ENCODE data around the gene SELENON. TPM values are rescaled to one million over a fixed set of nuclear protein-coding genes. Genes with fewer than 3 reads are reported as not detected.

Gene SELENON
- total RNA-seq, 1 donor from 2014 or later: 146 TPM

DNA sequence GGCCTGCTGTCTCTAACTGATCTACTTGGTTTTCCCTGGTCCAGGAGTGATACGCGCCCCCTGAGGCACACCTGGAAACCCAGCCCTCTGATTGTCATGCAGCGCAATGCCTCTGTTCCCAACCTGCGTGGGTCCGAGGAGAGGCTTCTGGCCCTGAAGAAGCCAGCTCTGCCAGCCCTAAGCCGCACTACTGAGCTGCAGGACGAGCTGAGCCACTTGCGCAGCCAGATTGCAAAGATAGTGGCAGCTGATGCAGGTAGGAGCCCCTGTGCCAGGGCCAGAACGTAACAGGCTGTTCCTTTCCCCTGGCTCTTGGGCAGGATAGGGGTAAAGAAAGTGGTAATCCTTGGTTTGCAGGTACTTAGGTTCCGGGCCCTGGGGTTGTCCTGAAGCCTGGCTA, 26.6 kb downstream of the SELENON start:
- Mint-ChIP-seq H3K27ac (ENCODE audit: unreplicated experiment) (no peak overlapping the region), H3K27me3 (ENCODE audit: low read depth) (no peaks in the 10 kb centered on the region), H3K36me3 (ENCODE audit: low read depth) (peaks cover 11% of the 10 kb centered on the region), H3K9me3 (no peaks in the 10 kb centered on the region), H3K4me1 (peaks cover 8% of the 10 kb centered on the region), H3K4me3 (no peak overlapping the region)
- DNase-seq (ENCODE audit: low read depth, low spot score): no peak
- TF ChIP-seq, protein P1, sequence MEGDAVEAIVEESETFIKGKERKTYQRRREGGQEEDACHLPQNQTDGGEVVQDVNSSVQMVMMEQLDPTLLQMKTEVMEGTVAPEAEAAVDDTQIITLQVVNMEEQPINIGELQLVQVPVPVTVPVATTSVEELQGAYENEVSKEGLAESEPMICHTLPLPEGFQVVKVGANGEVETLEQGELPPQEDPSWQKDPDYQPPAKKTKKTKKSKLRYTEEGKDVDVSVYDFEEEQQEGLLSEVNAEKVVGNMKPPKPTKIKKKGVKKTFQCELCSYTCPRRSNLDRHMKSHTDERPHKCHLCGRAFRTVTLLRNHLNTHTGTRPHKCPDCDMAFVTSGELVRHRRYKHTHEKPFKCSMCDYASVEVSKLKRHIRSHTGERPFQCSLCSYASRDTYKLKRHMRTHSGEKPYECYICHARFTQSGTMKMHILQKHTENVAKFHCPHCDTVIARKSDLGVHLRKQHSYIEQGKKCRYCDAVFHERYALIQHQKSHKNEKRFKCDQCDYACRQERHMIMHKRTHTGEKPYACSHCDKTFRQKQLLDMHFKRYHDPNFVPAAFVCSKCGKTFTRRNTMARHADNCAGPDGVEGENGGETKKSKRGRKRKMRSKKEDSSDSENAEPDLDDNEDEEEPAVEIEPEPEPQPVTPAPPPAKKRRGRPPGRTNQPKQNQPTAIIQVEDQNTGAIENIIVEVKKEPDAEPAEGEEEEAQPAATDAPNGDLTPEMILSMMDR (conservative IDR thresholded peaks at IDR 0.05): no peak

DNA sequence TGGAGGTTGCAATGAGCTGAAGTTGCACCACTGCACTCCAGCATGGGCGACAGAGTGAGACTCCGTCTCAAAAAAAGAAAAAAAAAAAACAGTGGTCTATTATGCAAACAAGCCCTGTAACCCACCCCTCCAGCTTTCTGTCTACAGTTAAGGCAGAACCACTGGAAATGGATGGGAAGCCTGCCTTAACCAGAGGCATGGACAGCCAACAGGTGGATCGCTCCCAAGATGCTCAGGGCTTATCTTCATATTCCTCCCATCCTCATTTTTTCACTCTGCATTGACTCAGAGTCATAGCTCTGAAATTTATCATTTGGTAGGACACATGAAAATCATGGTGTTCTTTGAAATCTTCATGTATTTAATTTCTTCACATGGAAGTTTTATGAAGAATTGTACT, 28.5 kb downstream of the SELENON start:
- Mint-ChIP-seq H3K9me3 (no peaks in the 10 kb centered on the region), H3K27ac (ENCODE audit: unreplicated experiment) (no peak overlapping the region), H3K4me1 (no peaks in the 10 kb centered on the region), H3K27me3 (ENCODE audit: low read depth) (no peaks in the 10 kb centered on the region), H3K4me3 (no peak overlapping the region), H3K36me3 (ENCODE audit: low read depth) (peaks cover 11% of the 10 kb centered on the region)
- TF ChIP-seq, protein P1 (conservative IDR thresholded peaks at IDR 0.05): no peak
- no peak for DNase-seq (ENCODE audit: low read depth, low spot score)

DNA sequence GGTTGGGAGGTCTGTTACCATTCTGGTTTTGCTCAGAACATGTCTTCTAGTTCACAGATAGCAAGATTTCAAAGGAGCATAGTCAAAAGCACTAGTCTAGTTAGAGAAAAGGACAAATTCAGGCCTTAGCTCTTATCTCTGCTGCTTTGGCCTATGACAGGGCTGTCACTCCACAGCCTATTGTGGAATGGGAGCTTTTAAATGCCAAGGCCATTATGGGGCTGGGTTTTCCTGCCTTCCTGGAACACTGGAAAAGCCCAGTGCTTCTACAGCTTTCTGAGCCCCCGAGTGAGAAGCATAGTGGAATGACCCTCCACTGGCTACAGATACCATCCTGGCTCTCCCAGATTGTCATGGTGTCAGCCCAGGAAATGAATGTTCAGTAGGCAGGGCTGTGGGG, 29.1 kb downstream of the SELENON start:
- no peak overlapping the region for H3K4me3 Mint-ChIP-seq
- no peak overlapping the region for H3K27ac Mint-ChIP-seq (ENCODE audit: unreplicated experiment)
- TF ChIP-seq, protein P1 (conservative IDR thresholded peaks at IDR 0.05): no peak
- peaks cover 11% of the 10 kb centered on the region for H3K36me3 Mint-ChIP-seq (ENCODE audit: low read depth)
- no peaks in the 10 kb centered on the region for H3K4me1 Mint-ChIP-seq
- H3K9me3 Mint-ChIP-seq: no peaks in the 10 kb centered on the region
- no peak for DNase-seq (ENCODE audit: low read depth, low spot score)
- H3K27me3 Mint-ChIP-seq (ENCODE audit: low read depth): no peaks in the 10 kb centered on the region

DNA sequence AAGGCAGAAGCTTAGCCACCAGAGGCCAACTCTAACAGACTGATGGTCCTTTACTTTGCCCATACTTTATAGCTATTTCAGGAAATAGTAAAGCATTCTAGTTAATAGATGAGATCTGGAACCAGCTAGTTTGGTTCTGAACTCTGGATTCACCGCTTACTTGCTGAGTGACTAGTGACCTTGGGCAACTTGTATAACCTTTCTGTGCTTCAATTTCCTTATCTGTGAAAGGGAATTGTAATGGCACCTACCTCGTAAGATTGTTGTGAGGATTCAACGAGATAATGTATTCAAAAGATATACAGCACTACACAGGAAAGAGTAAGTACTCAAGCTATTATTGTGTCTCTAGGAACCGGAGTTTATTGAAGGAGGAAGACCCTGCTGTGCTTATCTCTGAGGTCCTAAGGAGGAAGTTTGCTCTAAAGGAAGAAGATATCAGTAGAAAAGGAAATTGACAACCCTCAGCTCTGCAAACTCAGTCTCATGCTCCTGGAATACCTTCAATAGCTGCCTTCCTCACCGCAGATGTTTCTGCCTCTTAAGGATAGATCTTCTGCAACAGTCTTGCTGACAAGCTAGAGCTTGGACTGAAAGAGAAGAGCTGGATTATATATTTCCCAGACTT, 31.7 kb downstream of the SELENON start:
- DNase-seq (ENCODE audit: low read depth, low spot score): no peak
- no peak overlapping the region for H3K4me3 Mint-ChIP-seq
- H3K9me3 Mint-ChIP-seq: no peaks in the 10 kb centered on the region
- peaks cover 15% of the 10 kb centered on the region for H3K36me3 Mint-ChIP-seq (ENCODE audit: low read depth)
- no peak overlapping the region for H3K27ac Mint-ChIP-seq (ENCODE audit: unreplicated experiment)
- H3K27me3 Mint-ChIP-seq (ENCODE audit: low read depth): no peaks in the 10 kb centered on the region
- H3K4me1 Mint-ChIP-seq: no peaks in the 10 kb centered on the region
- TF ChIP-seq, protein P1 (conservative IDR thresholded peaks at IDR 0.05): no peak

DNA sequence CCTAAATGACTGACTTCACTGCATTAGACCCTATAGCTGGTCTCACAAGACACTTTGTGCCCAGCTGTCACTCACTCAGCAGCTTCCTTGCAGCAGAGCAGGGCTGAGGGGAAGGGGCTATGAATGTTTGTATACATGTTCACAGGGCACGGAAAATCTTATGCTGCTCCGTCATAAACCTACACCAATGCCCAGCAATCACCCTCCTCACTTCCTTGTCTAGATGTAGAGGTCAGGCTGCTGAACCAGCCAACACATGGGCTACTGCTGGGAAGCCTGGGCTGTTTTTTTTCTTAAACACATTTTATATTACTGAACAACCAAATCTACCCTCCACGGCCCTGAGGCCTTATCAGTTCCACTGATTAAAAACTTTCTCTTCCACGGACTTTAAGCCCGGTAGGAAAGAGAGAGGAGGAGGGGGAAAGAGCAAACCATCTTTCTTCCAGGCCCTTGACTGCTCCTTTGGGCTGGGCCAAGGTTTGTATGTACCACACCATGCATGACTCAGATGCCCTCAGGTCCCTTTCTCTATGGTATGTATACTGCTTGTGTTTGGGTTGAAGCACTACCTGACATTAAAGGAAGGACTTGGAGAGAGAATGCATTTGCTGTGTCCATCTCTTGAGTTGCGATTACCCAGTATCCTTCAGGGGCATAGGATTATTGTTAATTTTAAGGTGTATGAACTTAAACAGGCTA, 32.5 kb downstream of the SELENON start:
- Mint-ChIP-seq H3K27me3 (ENCODE audit: low read depth) (no peaks in the 10 kb centered on the region), H3K4me3 (no peak overlapping the region), H3K4me1 (no peaks in the 10 kb centered on the region), H3K27ac (ENCODE audit: unreplicated experiment) (no peak overlapping the region), H3K36me3 (ENCODE audit: low read depth) (peaks cover 15% of the 10 kb centered on the region), H3K9me3 (no peaks in the 10 kb centered on the region)
- DNase-seq (ENCODE audit: low read depth, low spot score): no peak
- TF ChIP-seq, protein P1 (conservative IDR thresholded peaks at IDR 0.05): no peak

Measured in neural crest cell (in vitro differentiated cells).